Activated CD8-positive, alpha-beta memory T cell treated with anti-CD3 and anti-CD28 coated beads, Interleukin-2, amount 50 U/mL, for 1 hour (primary cell): ENCODE measurements around the gene TRIM14.
"Not testable (repeated sequence)": the region's sequence is repeated elsewhere in the genome, so short reads cannot be mapped to it uniquely, and the experiment has no call there.

Experiments
- DNase-seq: peaks from one replicate; pipeline ENCODE4 v3.0.0-alpha.2; 2020; ENCODE audit errors: extremely low read depth

The TRIM14 gene

GRCh38 chr9:98083566-98084183, 35.3 kb downstream of the TRIM14 start:
- no peak for DNase-seq

GRCh38 chr9:98083061-98083501, 35.9 kb downstream of the TRIM14 start:
- no peak for DNase-seq

DNA sequence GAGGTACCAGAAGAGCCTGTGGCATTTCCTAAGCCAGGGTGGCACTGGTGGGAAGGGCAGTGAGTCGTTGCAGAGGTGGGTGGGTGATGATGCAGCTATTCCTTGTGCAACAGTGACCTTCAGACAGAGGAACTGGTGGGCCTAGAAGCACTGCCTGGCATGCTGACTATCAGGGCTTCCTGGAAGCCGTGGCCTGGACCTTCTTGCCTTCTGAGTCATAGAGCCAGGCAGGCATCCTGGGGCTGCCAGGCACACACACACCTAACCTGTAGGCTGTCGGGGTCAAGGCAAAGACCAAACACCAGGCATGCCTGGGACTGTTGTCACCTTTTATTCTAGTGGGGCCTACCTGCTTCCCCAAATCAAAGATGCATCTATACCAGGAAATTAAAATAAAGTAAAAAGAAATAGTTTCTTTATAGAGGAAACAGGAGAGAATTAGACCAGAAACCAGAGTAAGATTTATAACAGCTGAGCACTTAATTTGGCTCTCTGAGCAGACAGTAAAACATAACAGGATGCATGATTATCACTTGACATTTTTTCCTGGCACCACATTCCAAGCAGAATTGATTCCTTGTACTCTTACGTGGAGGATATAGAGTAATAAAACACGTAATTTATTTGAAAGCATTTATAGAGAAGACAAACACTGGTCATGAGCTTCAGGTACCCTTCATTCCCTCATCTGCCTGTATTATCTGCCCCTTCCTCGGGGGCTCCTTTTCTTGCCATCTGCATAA, 37.4 kb downstream of the TRIM14 start:
- no peak for DNase-seq

DNA sequence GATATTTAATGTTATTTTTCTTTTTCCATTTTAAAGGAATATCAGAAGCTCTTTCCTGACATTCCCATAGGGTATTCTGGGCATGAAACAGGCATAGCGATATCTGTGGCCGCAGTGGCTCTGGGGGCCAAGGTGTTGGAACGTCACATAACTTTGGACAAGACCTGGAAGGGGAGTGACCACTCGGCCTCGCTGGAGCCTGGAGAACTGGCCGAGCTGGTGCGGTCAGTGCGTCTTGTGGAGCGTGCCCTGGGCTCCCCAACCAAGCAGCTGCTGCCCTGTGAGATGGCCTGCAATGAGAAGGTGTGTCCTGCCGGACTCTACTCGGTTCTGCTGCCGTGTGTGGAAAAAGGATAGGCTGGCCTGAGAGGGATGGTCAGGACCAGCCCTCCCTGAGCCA, 38.2 kb downstream of the TRIM14 start:
- DNase-seq, result no peak

DNA sequence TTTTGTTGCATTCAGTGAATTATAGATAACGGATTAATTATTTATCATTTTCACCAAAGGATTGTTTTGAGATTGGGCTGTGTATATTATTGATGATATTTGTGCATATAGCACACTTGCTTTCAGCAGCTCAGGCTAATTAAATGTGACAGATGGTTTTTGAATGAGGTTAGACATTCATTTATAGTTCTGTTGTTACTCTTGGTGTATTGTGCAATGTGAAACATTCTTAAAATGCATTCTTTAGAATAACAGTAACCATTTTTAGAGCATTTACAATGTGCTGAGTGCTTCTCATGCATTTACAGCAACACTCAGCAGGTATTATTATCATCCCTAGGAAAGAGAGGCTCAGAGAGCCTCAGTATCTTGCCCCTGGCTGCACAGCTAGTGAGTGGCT, 38.7 kb downstream of the TRIM14 start:
- no peak for DNase-seq

GRCh38 chr9:98078895-98079294, 40.1 kb downstream of the TRIM14 start:
- no peak for DNase-seq

- DNase-seq, result not testable (repeated sequence)
These were observed 42.5 kb downstream of the TRIM14 start for GRCh38 chr9:98076514-98076890.

GRCh38 chr9:98075332-98075805, 43.7 kb downstream of the TRIM14 start:
- DNase-seq, result no peak

DNA sequence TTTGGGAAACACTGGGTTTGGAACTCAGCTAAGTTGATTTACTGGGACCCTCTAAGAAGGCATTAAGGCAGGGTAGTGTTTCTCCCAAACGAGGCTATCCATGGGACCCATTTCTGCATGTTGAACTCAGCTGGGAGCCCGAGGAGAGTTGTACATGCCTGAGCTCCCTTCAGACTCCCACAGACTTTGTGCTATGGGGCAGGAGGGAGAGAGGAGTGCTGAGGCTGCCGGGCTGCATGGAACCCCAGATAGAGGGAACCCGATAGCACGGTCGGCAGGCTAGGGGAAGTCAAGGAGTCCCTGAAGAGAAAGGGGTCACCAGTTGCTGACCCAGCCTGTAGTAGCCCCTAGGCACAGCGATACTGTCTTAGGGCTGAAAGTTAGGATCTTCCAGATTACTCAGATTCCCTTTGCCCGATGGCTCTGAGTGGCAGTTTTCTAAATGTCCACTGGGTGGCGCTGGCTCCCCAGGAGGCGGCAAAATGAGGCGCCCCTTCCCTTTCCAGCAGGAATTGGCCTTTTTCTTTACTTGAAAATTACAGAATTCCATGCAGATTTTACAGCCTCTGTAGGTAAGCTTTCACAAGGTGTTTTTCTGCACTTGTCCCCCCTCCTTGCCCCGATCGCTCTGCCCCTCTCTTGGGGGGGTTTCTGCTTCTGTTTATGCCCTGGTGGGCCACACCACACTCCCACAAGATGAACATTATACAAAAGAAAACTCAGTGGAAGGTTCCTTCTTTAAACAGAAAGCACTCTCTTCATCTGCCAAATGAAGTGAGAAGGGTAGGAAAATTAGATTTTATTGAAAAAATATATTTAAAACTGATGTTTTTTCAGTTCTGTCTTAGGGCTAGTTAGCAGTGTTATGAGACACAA, 44.7 kb downstream of the TRIM14 start:
- no peak for DNase-seq

DNA sequence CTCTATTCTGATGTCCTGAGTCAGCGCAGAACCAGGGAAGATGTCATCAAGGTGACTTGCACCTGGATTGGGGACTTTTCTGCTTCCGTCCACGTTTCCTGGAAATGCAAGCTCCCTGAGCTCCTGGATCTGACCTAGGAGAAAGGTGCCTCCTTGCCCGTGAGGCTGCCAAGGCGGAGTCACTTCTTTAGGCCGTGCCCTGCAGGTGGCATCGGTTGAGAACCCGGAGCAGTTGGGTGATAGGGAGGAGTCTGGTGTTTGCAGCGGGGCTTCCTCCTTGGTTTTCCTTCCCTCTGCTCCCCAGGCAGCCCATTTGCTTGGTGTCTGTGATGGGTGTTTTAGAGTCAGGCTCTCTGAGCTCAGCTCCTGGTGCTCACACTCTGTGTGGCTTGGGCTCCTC, 47.3 kb downstream of the TRIM14 start:
- no peak for DNase-seq

DNA sequence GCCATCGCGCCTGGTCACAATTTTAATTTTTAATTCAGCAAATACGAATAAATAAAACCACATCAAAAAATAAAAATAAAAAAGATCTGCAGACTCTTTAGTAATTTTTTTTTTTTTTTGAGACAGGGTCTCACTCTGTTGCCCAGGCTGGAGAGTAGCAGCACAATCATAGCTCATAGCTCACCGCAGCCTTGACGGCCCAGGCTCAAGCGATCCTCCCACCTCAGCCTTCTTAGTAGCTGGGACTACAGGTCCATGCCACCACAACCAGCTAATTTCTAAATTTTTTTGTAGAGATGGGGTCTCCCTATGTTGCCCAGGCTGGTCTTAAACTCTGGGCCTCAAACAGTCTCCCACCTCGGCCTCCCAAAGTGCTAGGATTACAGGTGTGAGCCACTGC, 48.3 kb downstream of the TRIM14 start:
- DNase-seq, result no peak

GRCh38 chr9:98069551-98069950, 49.5 kb downstream of the TRIM14 start:
- no peak for DNase-seq

- DNase-seq, result no peak
These were observed 51.8 kb downstream of the TRIM14 start for GRCh38 chr9:98067184-98067583.

GRCh38 chr9:98066235-98066634, 52.8 kb downstream of the TRIM14 start:
- DNase-seq, result no peak

- no peak for DNase-seq
These were observed 54.2 kb downstream of the TRIM14 start for GRCh38 chr9:98064623-98065392.

DNA sequence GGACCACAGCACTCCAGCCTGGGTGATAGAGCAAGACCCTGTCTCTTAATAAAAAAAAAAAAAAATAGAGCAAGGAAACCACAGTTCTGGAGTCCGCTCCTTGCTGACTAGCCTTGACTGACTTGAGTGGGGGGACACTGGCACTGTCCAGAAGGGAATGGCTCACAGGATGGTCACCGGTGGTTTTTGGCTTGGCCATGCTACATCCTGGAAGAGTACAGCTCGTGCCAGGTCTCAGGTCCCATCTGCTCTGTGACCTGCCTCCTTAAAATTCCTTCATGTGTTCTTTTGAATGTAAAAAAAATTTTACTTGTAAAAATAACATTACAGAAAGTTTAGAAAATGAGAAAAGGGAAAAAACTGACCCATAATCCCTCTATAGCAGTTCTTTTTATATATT, 56.9 kb downstream of the TRIM14 start:
- DNase-seq, result no peak

GRCh38 chr9:98057138-98057799, 61.8 kb downstream of the TRIM14 start:
- no peak for DNase-seq

DNA sequence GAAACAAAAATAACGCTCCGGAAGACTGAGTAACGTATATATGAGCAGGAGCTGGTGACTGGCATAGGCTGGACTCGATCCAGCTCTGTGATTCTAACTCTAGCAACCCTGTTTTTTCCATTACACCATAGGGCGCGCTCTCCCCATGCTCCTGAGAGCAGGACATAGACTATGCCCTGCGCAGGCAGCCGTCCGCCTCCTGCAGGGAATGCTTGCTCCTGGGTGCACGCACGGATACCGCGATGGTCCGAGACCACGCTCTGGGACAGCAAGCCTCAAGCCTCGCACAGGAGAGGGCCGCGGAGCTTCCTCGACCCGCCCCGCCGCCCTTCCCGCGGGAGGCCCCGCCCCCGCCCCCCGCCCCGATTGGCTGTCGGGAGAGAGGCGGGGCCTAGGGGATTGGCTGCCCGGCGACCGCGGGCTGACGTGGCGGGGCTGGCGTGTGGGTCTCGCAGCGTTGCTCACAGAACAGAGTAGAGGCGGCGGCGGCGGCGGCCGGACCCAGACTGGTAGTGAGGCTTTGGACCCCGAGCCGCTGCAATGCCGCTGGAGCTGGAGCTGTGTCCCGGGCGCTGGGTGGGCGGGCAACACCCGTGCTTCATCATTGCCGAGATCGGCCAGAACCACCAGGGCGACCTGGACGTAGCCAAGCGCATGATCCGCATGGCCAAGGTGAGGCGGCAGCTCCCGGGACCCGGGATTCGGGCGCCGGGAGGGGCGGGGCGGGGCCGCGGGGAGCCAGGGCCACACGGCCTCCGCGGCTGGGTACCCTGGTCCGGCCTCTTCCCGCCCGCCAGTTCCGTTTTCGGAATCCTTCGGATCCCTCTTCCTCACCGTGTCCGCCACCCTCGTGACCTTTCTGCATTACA, 62.5 kb downstream of the TRIM14 start, which contains the start of gene NANS:
TSS of gene NANS (plus strand) at position 464 of the 869 bp plus-strand sequence. CDS start at position 541, 77 bp downstream.
- peak; percentile 79 for DNase-seq

- no peak for DNase-seq
These were observed 64.6 kb downstream of the TRIM14 start for GRCh38 chr9:98054376-98054951.

- no peak for DNase-seq
These were observed 68.7 kb downstream of the TRIM14 start for GRCh38 chr9:98050351-98050750.
